Occipital lobe (tissue), 2 donors: ENCODE results near the gene C4BPB. TPM values are rescaled to one million over a fixed set of nuclear protein-coding genes. Genes with fewer than 3 reads are reported as not detected.

ENCODE experiments used
- DNase-seq: peaks from one replicate; lab custom pipeline; 2025; lab: John Stamatoyannopoulos, UW
- total RNA-seq: library from RNA; depleted of rRNA; stranded (reverse); fragments of >200 nt; gene quantifications from one replicate; pipeline ENCODE4 v1.2.3, GENCODE V29; 2014

Gene C4BPB
- total RNA-seq, 1 donor from 2014 or later: not detected

GRCh38 chr1:207059881-207060280 lies 28.8 kb upstream of the C4BPB start:
- no peak for DNase-seq

GRCh38 chr1:207060596-207060995 lies 28.1 kb upstream of the C4BPB start:
- DNase-seq: no peak

GRCh38 chr1:207062058-207062457 lies 26.6 kb upstream of the C4BPB start:
- DNase-seq: no peak

- no peak for DNase-seq
Measured at GRCh38 chr1:207063014-207063413, 25.6 kb upstream of the C4BPB start.

GRCh38 chr1:207064561-207064960 lies 24.1 kb upstream of the C4BPB start:
- no peak for DNase-seq

- DNase-seq: no peak
Measured at GRCh38 chr1:207067185-207067584, 21.5 kb upstream of the C4BPB start.

- DNase-seq: no peak
Measured at GRCh38 chr1:207067665-207068064, 21.0 kb upstream of the C4BPB start.

GRCh38 chr1:207069061-207069460 lies 19.6 kb upstream of the C4BPB start:
- DNase-seq: no peak

GRCh38 chr1:207069858-207070506 lies 18.7 kb upstream of the C4BPB start:
- no peak for DNase-seq

GRCh38 chr1:207070811-207071210 lies 17.8 kb upstream of the C4BPB start:
- no peak for DNase-seq

- DNase-seq: no peak
Measured at GRCh38 chr1:207071426-207071825, 17.2 kb upstream of the C4BPB start.

GRCh38 chr1:207072233-207072632 lies 16.4 kb upstream of the C4BPB start:
- DNase-seq: no peak

- no peak for DNase-seq
Measured at GRCh38 chr1:207073906-207074820, 14.5 kb upstream of the C4BPB start.

GRCh38 chr1:207076181-207076955 lies 12.3 kb upstream of the C4BPB start:
- DNase-seq: no peak

GRCh38 chr1:207077012-207077411 lies 11.6 kb upstream of the C4BPB start:
- no peak for DNase-seq

- DNase-seq: peak; percentile 58
Measured at GRCh38 chr1:207077470-207078377, 10.9 kb upstream of the C4BPB start.

- no peak for DNase-seq
Measured at GRCh38 chr1:207078578-207079132, 10.0 kb upstream of the C4BPB start.

GRCh38 chr1:207079706-207080241 lies 8.9 kb upstream of the C4BPB start:
- DNase-seq: no peak

GRCh38 chr1:207081088-207081487 lies 7.6 kb upstream of the C4BPB start:
- no peak for DNase-seq

GRCh38 chr1:207081806-207082205 lies 6.9 kb upstream of the C4BPB start:
- no peak for DNase-seq
